Liver (tissue), 3 donors: ENCODE results near the gene C10orf67.

Source experiments
- GABPA ChIP-seq, 2 donors: IDR thresholded peaks in 1 of 2; conservative IDR thresholded peaks in 1 of 2; 2 replicates each; pipeline ENCODE4 v1.6.1; 2016; ENCODE audit warnings: antibody characterized with exemption in 2 of 2, mild to moderate bottlenecking in 1 of 2, moderate library complexity in 1 of 2
- JUND ChIP-seq, 2 donors: IDR thresholded peaks; 2 replicates each; pipeline ENCODE4 v1.6.1; 2016; ENCODE audit warnings: antibody characterized with exemption in 2 of 2
- SP1 ChIP-seq: IDR thresholded peaks from 2 replicates; pipeline ENCODE4 v1.6.1; 2018; ENCODE audit warnings: antibody characterized with exemption, mild to moderate bottlenecking
- YY1 ChIP-seq: IDR thresholded peaks from 2 replicates; pipeline ENCODE4 v1.6.1; 2016; ENCODE audit warnings: antibody characterized with exemption, mild to moderate bottlenecking
- TF ChIP-seq, protein P1 (sequence below): fragments of 150-350 bp; IDR thresholded peaks from 2 replicates; pipeline ENCODE4 v1.5.1; 2017; ENCODE audit warnings: improper control_type of control experiment, low read depth, low read length; ENCODE audit not compliant: missing input control
- TF ChIP-seq, protein P2 (sequence below): IDR thresholded peaks from 2 replicates; pipeline ENCODE4 v1.6.1; 2016; ENCODE audit warnings: antibody characterized with exemption
- TF ChIP-seq, protein P3 (sequence below): IDR thresholded peaks from 2 replicates; pipeline ENCODE4 v1.6.1; 2016; ENCODE audit warnings: antibody characterized with exemption
- donor health status: healthy.
- donor health status: healthy.

DNA sequence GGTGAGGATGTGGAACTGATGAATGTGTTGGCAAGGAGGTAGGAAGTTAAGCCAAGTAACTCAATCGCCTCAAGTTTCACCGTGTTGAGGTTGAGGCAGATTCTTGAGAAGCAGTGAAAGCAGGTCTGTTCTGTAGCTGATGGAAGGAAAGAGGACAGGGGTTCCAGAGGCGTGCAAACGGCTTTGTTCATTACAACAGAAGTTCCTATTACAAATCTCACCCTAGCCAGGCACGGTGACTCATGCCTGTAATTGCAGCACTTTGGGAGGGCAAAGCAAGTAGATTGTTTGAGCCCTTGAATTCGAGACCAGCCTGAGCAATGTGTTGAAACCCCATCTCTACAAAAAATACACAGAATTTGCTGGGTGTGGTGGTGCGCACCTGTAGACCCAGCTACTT lies 189.4 kb downstream of the C10orf67 start:
- TF ChIP-seq, protein P1, sequence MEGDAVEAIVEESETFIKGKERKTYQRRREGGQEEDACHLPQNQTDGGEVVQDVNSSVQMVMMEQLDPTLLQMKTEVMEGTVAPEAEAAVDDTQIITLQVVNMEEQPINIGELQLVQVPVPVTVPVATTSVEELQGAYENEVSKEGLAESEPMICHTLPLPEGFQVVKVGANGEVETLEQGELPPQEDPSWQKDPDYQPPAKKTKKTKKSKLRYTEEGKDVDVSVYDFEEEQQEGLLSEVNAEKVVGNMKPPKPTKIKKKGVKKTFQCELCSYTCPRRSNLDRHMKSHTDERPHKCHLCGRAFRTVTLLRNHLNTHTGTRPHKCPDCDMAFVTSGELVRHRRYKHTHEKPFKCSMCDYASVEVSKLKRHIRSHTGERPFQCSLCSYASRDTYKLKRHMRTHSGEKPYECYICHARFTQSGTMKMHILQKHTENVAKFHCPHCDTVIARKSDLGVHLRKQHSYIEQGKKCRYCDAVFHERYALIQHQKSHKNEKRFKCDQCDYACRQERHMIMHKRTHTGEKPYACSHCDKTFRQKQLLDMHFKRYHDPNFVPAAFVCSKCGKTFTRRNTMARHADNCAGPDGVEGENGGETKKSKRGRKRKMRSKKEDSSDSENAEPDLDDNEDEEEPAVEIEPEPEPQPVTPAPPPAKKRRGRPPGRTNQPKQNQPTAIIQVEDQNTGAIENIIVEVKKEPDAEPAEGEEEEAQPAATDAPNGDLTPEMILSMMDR, result no peak
- TF ChIP-seq SP1, result no peak
- no peak for TF ChIP-seq GABPA (IDR thresholded peaks at IDR 0.05 in 1 of 2, conservative IDR thresholded peaks at IDR 0.05 in 1 of 2)
- TF ChIP-seq YY1, result no peak
- TF ChIP-seq, protein P2, sequence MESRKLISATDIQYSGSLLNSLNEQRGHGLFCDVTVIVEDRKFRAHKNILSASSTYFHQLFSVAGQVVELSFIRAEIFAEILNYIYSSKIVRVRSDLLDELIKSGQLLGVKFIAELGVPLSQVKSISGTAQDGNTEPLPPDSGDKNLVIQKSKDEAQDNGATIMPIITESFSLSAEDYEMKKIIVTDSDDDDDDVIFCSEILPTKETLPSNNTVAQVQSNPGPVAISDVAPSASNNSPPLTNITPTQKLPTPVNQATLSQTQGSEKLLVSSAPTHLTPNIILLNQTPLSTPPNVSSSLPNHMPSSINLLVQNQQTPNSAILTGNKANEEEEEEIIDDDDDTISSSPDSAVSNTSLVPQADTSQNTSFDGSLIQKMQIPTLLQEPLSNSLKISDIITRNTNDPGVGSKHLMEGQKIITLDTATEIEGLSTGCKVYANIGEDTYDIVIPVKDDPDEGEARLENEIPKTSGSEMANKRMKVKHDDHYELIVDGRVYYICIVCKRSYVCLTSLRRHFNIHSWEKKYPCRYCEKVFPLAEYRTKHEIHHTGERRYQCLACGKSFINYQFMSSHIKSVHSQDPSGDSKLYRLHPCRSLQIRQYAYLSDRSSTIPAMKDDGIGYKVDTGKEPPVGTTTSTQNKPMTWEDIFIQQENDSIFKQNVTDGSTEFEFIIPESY, result no peak
- TF ChIP-seq JUND (IDR thresholded peaks at IDR 0.05), result no peak
- TF ChIP-seq, protein P3, sequence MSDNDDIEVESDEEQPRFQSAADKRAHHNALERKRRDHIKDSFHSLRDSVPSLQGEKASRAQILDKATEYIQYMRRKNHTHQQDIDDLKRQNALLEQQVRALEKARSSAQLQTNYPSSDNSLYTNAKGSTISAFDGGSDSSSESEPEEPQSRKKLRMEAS, result no peak
